HCT116 (cell line): ENCODE data around the gene TMEM145. TPM values are rescaled to one million over a fixed set of nuclear protein-coding genes. Genes with fewer than 3 reads are reported as not detected.

Experiments used
- ATAC-seq: fragments of 200-7000 bp; cut with Tn5 transposase; 2 replicates; pipeline ENCODE4 v1.9.1; 2020; ENCODE audit warnings: mild to moderate bottlenecking, moderate library complexity
- BruUV-seq: library from RNA; stranded (reverse); fragments of 400-500 nt; replicated peaks from 2 replicates; lab custom pipeline; 2021; lab: Mats Ljungman, UMichigan
- CTCF ChIA-PET: fragments of 300-600 bp; sonication (Branson Sonifier 250); formaldehyde crosslinking; loops from one replicate; lab custom pipeline; 2021; ENCODE audit warnings: antibody characterized with exemption; lab: Charles Lee
- POLR2A ChIA-PET: fragments of 300-600, 350-600 bp; sonication (Branson Sonifier 250); formaldehyde crosslinking; loops from one replicate; lab custom pipeline; 2021; ENCODE audit warnings: antibody characterized with exemption; lab: Charles Lee
- RAD21 ChIA-PET, 2 experiments: fragments of 300-600 bp; sonication (Branson Sonifier 250); formaldehyde crosslinking; loops; one replicate each; lab custom pipeline; 2023; ENCODE audit warnings: low total read pairs in 2 of 2; ENCODE audit not compliant: uncharacterized antibody in 2 of 2, unreplicated experiment in 2 of 2, low non-redundant PET in 1 of 2; lab: Charles Lee
- DNase-seq: peaks from one replicate; pipeline ENCODE4 v3.0.0-alpha.2; 2010; ENCODE audit warnings: low read depth, low spot score
- H2AFZ ChIP-seq: fragments of 200-600 bp; shearing (Covaris generic), sonication (generic); 2 replicates; pipeline ENCODE4 v1.6.1; 2017; ENCODE audit warnings: low read depth, mixed run types, mixed read lengths, antibody characterized with exemption, low read length; ENCODE audit not compliant: poor library complexity, severe bottlenecking
- H3K27ac ChIP-seq: 2 replicates; pipeline ENCODE4 v1.5.1; 2012; ENCODE audit warnings: low read depth, low read length
- H3K27me3 ChIP-seq: fragments of 200-600 bp; sonication (generic); 2 replicates; pipeline ENCODE4 v1.6.1; 2016; ENCODE audit warnings: mixed run types, low read length, mixed read lengths; ENCODE audit not compliant: insufficient read depth
- H3K36me3 ChIP-seq, 2 experiments: fragments of 200-500 bp in 1 of 2; fragments of 200-600 bp in 1 of 2; sonication (Bioruptor generic) in 1 of 2; sonication (generic) in 1 of 2; 2 replicates each; pipeline versions ENCODE4 v1.5.1 to v1.6.1; 2014 to 2016; ENCODE audit warnings: low read length in 2 of 2, inconsistent platforms in 1 of 2, mixed read lengths in 1 of 2, mixed run types in 1 of 2; ENCODE audit not compliant: insufficient read depth in 2 of 2, control insufficient read depth in 1 of 2
- H3K4me1 ChIP-seq, 2 experiments: fragments of 200-600 bp in 1 of 2; sonication (generic) in 1 of 2; 2 replicates each; pipeline versions ENCODE4 v1.5.1 to v1.6.1; 2012 to 2017; ENCODE audit warnings: low read length in 2 of 2, inconsistent platforms in 1 of 2, mild to moderate bottlenecking in 1 of 2, mixed read lengths in 1 of 2, mixed run types in 1 of 2, moderate library complexity in 1 of 2; ENCODE audit not compliant: insufficient read depth in 2 of 2, control insufficient read depth in 1 of 2
- H3K4me2 ChIP-seq: fragments of 200-600 bp; sonication (generic); 2 replicates; pipeline ENCODE4 v1.6.1; 2017; ENCODE audit warnings: mixed run types, low read length, mixed read lengths
- H3K4me3 ChIP-seq, 2 experiments: fragments of 200-600 bp in 1 of 2; sonication (generic) in 1 of 2; replicated peaks in 1 of 2; 2 replicates each; pipeline ENCODE4 v1.5.1; 2011 to 2016; ENCODE audit warnings: low read length in 2 of 2, control low read depth in 1 of 2, low read depth in 1 of 2, mild to moderate bottlenecking in 1 of 2, mixed read lengths in 1 of 2, mixed run types in 1 of 2
- H3K79me2 ChIP-seq: fragments of 200-600 bp; sonication (generic); 2 replicates; pipeline ENCODE4 v1.6.1; 2017; ENCODE audit warnings: mild to moderate bottlenecking, mixed run types, low read length, moderate library complexity, mixed read lengths; ENCODE audit not compliant: insufficient read depth
- H3K9ac ChIP-seq: fragments of 200-600 bp; sonication (generic); 2 replicates; pipeline ENCODE4 v1.6.1; 2016; ENCODE audit warnings: low read length, mixed read lengths
- H3K9me2 ChIP-seq: fragments of 200-600 bp; sonication (generic), shearing (Covaris generic); 2 replicates; pipeline ENCODE4 v1.6.1; 2017; ENCODE audit warnings: mixed run types, mild to moderate bottlenecking, moderate library complexity; ENCODE audit not compliant: insufficient read depth
- H3K9me3 ChIP-seq, 2 experiments: fragments of 200-500 bp in 1 of 2; fragments of 200-600 bp in 1 of 2; sonication (Bioruptor generic) in 1 of 2; sonication (generic) in 1 of 2; 2 replicates each; pipeline ENCODE4 v1.6.1; 2014 to 2017; ENCODE audit warnings: low read length in 2 of 2, mixed read lengths in 2 of 2, inconsistent platforms in 1 of 2, low read depth in 1 of 2, mild to moderate bottlenecking in 1 of 2, mixed run types in 1 of 2, moderate library complexity in 1 of 2; ENCODE audit not compliant: control insufficient read depth in 1 of 2, insufficient read depth in 1 of 2
- H4K20me1 ChIP-seq: fragments of 200-600 bp; sonication (generic), shearing (Covaris generic); 2 replicates; pipeline ENCODE4 v1.6.1; 2017; ENCODE audit warnings: mixed run types, mild to moderate bottlenecking, moderate library complexity; ENCODE audit not compliant: insufficient read depth
- ATF3 ChIP-seq: IDR thresholded peaks from 2 replicates; pipeline ENCODE4 v1.6.1; 2012
- CBX3 ChIP-seq: IDR thresholded peaks from 2 replicates; pipeline ENCODE4 v1.6.1; 2012; ENCODE audit warnings: low read depth
- CEBPB ChIP-seq: IDR thresholded peaks from 2 replicates; pipeline ENCODE4 v1.6.1; 2012; ENCODE audit warnings: low read depth
- ELF1 ChIP-seq: IDR thresholded peaks from 2 replicates; pipeline ENCODE4 v1.6.1; 2012; ENCODE audit warnings: low read depth, borderline replicate concordance
- EZH2phosphoT487 ChIP-seq: fragments of 200-600 bp; IDR thresholded peaks from 2 replicates; pipeline ENCODE4 v1.6.1; 2018; ENCODE audit warnings: antibody characterized with exemption, borderline replicate concordance
- SP1 ChIP-seq: IDR thresholded peaks from 2 replicates; pipeline ENCODE4 v1.6.1; 2012; ENCODE audit warnings: low read depth
- TCF7L2 ChIP-seq: IDR thresholded peaks from 2 replicates; pipeline ENCODE4 v1.7.0; 2011; ENCODE audit warnings: borderline replicate concordance, inconsistent platforms; ENCODE audit not compliant: insufficient read depth, insufficient read length; ENCODE audit errors: extremely low read depth
- YY1 ChIP-seq: IDR thresholded peaks from 2 replicates; pipeline ENCODE4 v1.6.1; 2011; ENCODE audit warnings: low read length, low read depth, moderate library complexity, mild to moderate bottlenecking; ENCODE audit not compliant: insufficient replicate concordance; ENCODE audit errors: extremely low read depth
- ZBTB33 ChIP-seq: IDR thresholded peaks from 2 replicates; pipeline ENCODE4 v1.6.1; 2011; ENCODE audit warnings: mild to moderate bottlenecking, low read length, moderate library complexity; ENCODE audit not compliant: insufficient replicate concordance; ENCODE audit errors: extremely low read depth
- intact Hi-C: fragments of 100-400 bp; cut with micrococcal nuclease; formaldehyde crosslinking; loops from 2 replicates; pipeline ENCODE4 v1.10.0; 2022
- total RNA-seq: library from RNA; stranded (reverse); gene quantifications from one replicate; pipeline ENCODE4 v1.2.1, GENCODE V29; 2021; ENCODE audit not compliant: unreplicated experiment

Gene TMEM145
- total RNA-seq, 1 experiment from 2014 or later: 7.2 TPM

GRCh38 chr19:42368360-42368759, 55.3 kb downstream of the TMEM145 start:
- ChIA-PET CTCF (no interaction called here), POLR2A (no interaction called here)
- BruUV-seq: no TSS peak

GRCh38 chr19:42368765-42369164, 55.7 kb downstream of the TMEM145 start:
- ATAC-seq: no peak
- no peaks in the 10 kb centered on the region for H3K9me2 ChIP-seq
- ChIA-PET CTCF (no interaction called here), RAD21 (no interaction called here), POLR2A (no interaction called here)
- TF ChIP-seq ELF1 (no peak), ATF3 (no peak), CEBPB (no peak)
- H3K27ac ChIP-seq: no peak overlapping the region
- no peak overlapping the region for H3K4me2 ChIP-seq
- intact Hi-C loops: no loop called here
- no peaks in the 10 kb centered on the region for H3K79me2 ChIP-seq
- no peak overlapping the region for H2AFZ ChIP-seq
- H4K20me1 ChIP-seq: no peaks in the 10 kb centered on the region
- no peak for DNase-seq
- no peak overlapping the region for H3K9ac ChIP-seq
- no peaks in the 10 kb centered on the region for H3K27me3 ChIP-seq
- BruUV-seq: no TSS peak
- no peaks in the 10 kb centered on the region for H3K4me1 ChIP-seq
- peaks cover 0 to 8% of the 10 kb centered on the region in 2 experiments; a peak in 2 of 4 replicates for H3K36me3 ChIP-seq
- H3K4me3 ChIP-seq: no peak overlapping the region
- peaks cover 7 to 8% of the 10 kb centered on the region in 2 experiments; a peak in 2 of 4 replicates for H3K9me3 ChIP-seq

More at GRCh38 chr19:42368360-42368759, 55.3 kb downstream of the TMEM145 start:
- intact Hi-C loops: no loop called here
- Histone ChIP-seq H3K4me3 (no peak overlapping the region), H3K36me3 (peaks cover 0 to 11% of the 10 kb centered on the region in 2 experiments; a peak in 2 of 4 replicates), H3K9me3 (peaks cover 9 to 10% of the 10 kb centered on the region in 2 experiments; a peak in 2 of 4 replicates), H4K20me1 (no peaks in the 10 kb centered on the region), H3K4me2 (no peak overlapping the region), H3K9ac (no peak overlapping the region), H3K9me2 (no peaks in the 10 kb centered on the region), H3K27ac (no peak overlapping the region), H3K4me1 (no peaks in the 10 kb centered on the region), H2AFZ (no peak overlapping the region), H3K27me3 (no peaks in the 10 kb centered on the region), H3K79me2 (no peaks in the 10 kb centered on the region)
- ATAC-seq (no peak), DNase-seq (no peak)
- RAD21 ChIA-PET: no interaction called here
- TF ChIP-seq SP1 (no peak), CBX3 (no peak), ELF1 (no peak), YY1 (no peak), ZBTB33 (no peak), EZH2phosphoT487 (no peak), TCF7L2 (no peak)
